GM12878 (cell line): ENCODE measurements around the gene ACSF2. TPM values are rescaled to one million over a fixed set of nuclear protein-coding genes. Genes with fewer than 3 reads are reported as not detected.

Source experiments
- ATAC-seq: fragments of 200-7000 bp; cut with Tn5 transposase; 3 replicates; pipeline ENCODE4 v1.9.1; 2020; ENCODE audit warnings: mild to moderate bottlenecking, moderate library complexity
- BruUV-seq: library from RNA; stranded (reverse); fragments of 400-500 nt; replicated peaks from 2 replicates; lab custom pipeline; 2021; lab: Mats Ljungman, UMichigan
- CTCF ChIA-PET: fragments of 300-600 bp; sonication (Branson Sonifier 250); formaldehyde crosslinking; extraction: SDS; loops from one replicate; lab custom pipeline; 2021; ENCODE audit warnings: inconsistent platforms; lab: Yijun Ruan, JAX
- POLR2A ChIA-PET: fragments of 350-600 bp; formaldehyde crosslinking; extraction: SDS; loops from one replicate; lab custom pipeline; 2021; ENCODE audit warnings: inconsistent platforms; lab: Charles Lee
- RAD21 ChIA-PET: fragments of 300-600 bp; sonication (Branson Sonifier 250); formaldehyde crosslinking; loops from one replicate; lab custom pipeline; 2023; ENCODE audit warnings: antibody characterized with exemption; ENCODE audit not compliant: unreplicated experiment; lab: Charles Lee
- SMC1A ChIA-PET: fragments of 300-600 bp; sonication (Branson Sonifier 250); formaldehyde crosslinking; loops from one replicate; lab custom pipeline; 2023; ENCODE audit not compliant: unreplicated experiment, uncharacterized antibody; lab: Charles Lee
- DNase-seq: peaks from one replicate; pipeline ENCODE4 v3.0.0-alpha.2; 2011; ENCODE audit warnings: low read depth, low spot score
- FAIRE-seq: peaks from 3 replicates; lab custom pipeline; 2011; peaks lifted over from hg19 to GRCh38; lab: Jason Lieb, UNC
- H2AFZ ChIP-seq: 2 replicates; pipeline ENCODE4 v1.6.0; 2011; ENCODE audit warnings: low read depth, low read length, control low read depth; ENCODE audit not compliant: control insufficient read depth
- H3K27ac ChIP-seq: 2 replicates; pipeline ENCODE4 v1.5.1; 2011; ENCODE audit warnings: control low read depth; ENCODE audit not compliant: control insufficient read depth, insufficient read depth
- H3K27me3 ChIP-seq, 2 experiments: replicated peaks in 1 of 2; 2 replicates each; pipeline versions ENCODE4 v1.6.0 to v1.6.1; 2011; ENCODE audit warnings: low read length in 1 of 2; ENCODE audit not compliant: control insufficient read depth in 2 of 2, insufficient read depth in 2 of 2
- H3K36me3 ChIP-seq, 2 experiments: 2 replicates each; pipeline ENCODE4 v1.5.1; 2011; ENCODE audit warnings: low read length in 1 of 2; ENCODE audit not compliant: control insufficient read depth in 2 of 2, insufficient read depth in 2 of 2
- H3K4me1 ChIP-seq: 2 replicates; pipeline ENCODE4 v1.6.1; 2011; ENCODE audit warnings: mild to moderate bottlenecking, low read length, moderate library complexity, mixed read lengths; ENCODE audit not compliant: control insufficient read depth, insufficient read depth
- H3K4me2 ChIP-seq: 2 replicates; pipeline ENCODE4 v1.6.0; 2011; ENCODE audit warnings: control low read depth; ENCODE audit not compliant: control insufficient read depth, insufficient read depth
- H3K4me3 ChIP-seq: fragments of 200-600 bp; sonication (generic); 2 replicates; pipeline ENCODE4 v1.5.1; 2016
- H3K79me2 ChIP-seq: 2 replicates; pipeline ENCODE4 v1.6.0; 2011; ENCODE audit warnings: low read length; ENCODE audit not compliant: control insufficient read depth, insufficient read depth
- H3K9ac ChIP-seq: 2 replicates; pipeline ENCODE4 v1.8.0; 2011; ENCODE audit warnings: low read length, control low read depth, mixed read lengths; ENCODE audit not compliant: control insufficient read depth, insufficient read depth
- H3K9me3 ChIP-seq: replicated peaks from 3 replicates; pipeline ENCODE4 v1.5.1; 2011; ENCODE audit warnings: mild to moderate bottlenecking, low read length; ENCODE audit not compliant: control insufficient read depth, insufficient read depth
- H4K20me1 ChIP-seq: 2 replicates; pipeline ENCODE4 v1.6.0; 2011; ENCODE audit not compliant: control insufficient read depth, insufficient read depth
- CHD4 ChIP-seq: fragments of 200-600 bp; sonication (generic); IDR thresholded peaks from 2 replicates; pipeline ENCODE4 v1.6.1; 2016; ENCODE audit warnings: mild to moderate bottlenecking
- DPF2 ChIP-seq: fragments of 450-650 bp; IDR thresholded peaks from 2 replicates; pipeline ENCODE4 v1.6.1; 2017; ENCODE audit warnings: mild to moderate bottlenecking
- GATAD2B ChIP-seq: fragments of 450-650 bp; conservative IDR thresholded peaks from 2 replicates; pipeline ENCODE4 v1.6.1; 2017; ENCODE audit warnings: low read depth, mild to moderate bottlenecking, moderate library complexity
- IRF4 ChIP-seq: IDR thresholded peaks from 2 replicates; pipeline ENCODE4 v1.6.1; 2011; ENCODE audit warnings: low read depth, low read length
- MTA3 ChIP-seq: IDR thresholded peaks from 2 replicates; pipeline ENCODE4 v1.6.1; 2012; ENCODE audit warnings: low read length, inconsistent platforms, borderline replicate concordance
- MYC ChIP-seq: IDR thresholded peaks from 2 replicates; pipeline ENCODE4 v1.6.1; 2011; ENCODE audit warnings: mild to moderate bottlenecking, low read length, moderate library complexity, inconsistent platforms; ENCODE audit not compliant: insufficient read depth, insufficient replicate concordance, insufficient read length, severe bottlenecking
- POU2F2 ChIP-seq: IDR thresholded peaks from 3 replicates; pipeline ENCODE4 v1.6.1; 2011; ENCODE audit warnings: low read depth, mild to moderate bottlenecking, low read length, borderline replicate concordance
- RUNX3 ChIP-seq: IDR thresholded peaks from 2 replicates; pipeline ENCODE4 v1.6.1; 2012; ENCODE audit warnings: low read length, inconsistent platforms
- SIN3A ChIP-seq: IDR thresholded peaks from 2 replicates; pipeline ENCODE4 v1.6.1; 2012; ENCODE audit warnings: low read depth, low read length, improper control_type of control experiment
- ZNF24 ChIP-seq: fragments of 450-650 bp; IDR thresholded peaks from 2 replicates; pipeline ENCODE4 v1.6.1; 2017; ENCODE audit warnings: antibody characterized with exemption, mild to moderate bottlenecking
- ZNF384 ChIP-seq: IDR thresholded peaks from 2 replicates; pipeline ENCODE4 v1.6.1; 2012; ENCODE audit warnings: low read depth, mild to moderate bottlenecking, low read length, improper control_type of control experiment, borderline replicate concordance
- ZSCAN29 ChIP-seq: fragments of 450-650 bp; IDR thresholded peaks from 2 replicates; pipeline ENCODE4 v1.6.1; 2017; ENCODE audit warnings: mild to moderate bottlenecking, moderate library complexity
- ZZZ3 ChIP-seq: IDR thresholded peaks from 2 replicates; pipeline ENCODE4 v1.6.1; 2011; ENCODE audit warnings: low read depth; ENCODE audit not compliant: control insufficient read depth, insufficient read length
- WGBS: methylation state at CpG from one replicate; pipeline ENCODE4 v1.1.6; 2016; ENCODE audit warnings: low lambda C conversion rate; ENCODE audit not compliant: insufficient replicate concordance, insufficient coverage; ENCODE audit errors: missing lambda C conversion rate; 5-methylcytosine and 5-hydroxymethylcytosine counted together
- in situ Hi-C: fragments of 300-500 bp; cut with MboI; formaldehyde crosslinking; loops from 9 replicates; pipeline ENCODE4 v1.14.3; 2018; ENCODE audit warnings: mixed read lengths
- intact Hi-C: fragments of 100-400 bp; cut with micrococcal nuclease; formaldehyde crosslinking; loops from one replicate; pipeline ENCODE4 v1.14.2; 2022; ENCODE audit not compliant: unreplicated experiment
- polyA plus RNA-seq, 11 experiments: library from polyadenylated mRNA; depleted of rRNA in 4 of 11; unstranded in 6 of 11; stranded (reverse) in 5 of 11; fragments of >200 nt; fragmentation: Nextera tagmentation in 4 of 11; fragmentation: Illumina TruSeq in 1 of 11; extraction: Ambion mirVana in 4 of 11; extraction: Trizol in 1 of 11; gene quantifications; 1 replicate in 1 of 11; 2 replicates in 10 of 11; pipeline versions ENCODE4 v1.2.1 to v1.2.3, GENCODE V29; 2011 to 2016; ENCODE audit warnings: inconsistent platforms in 2 of 11, missing spikeins in 2 of 11, low read depth in 1 of 11
- total RNA-seq, 4 experiments: library from RNA; depleted of rRNA in 3 of 4; stranded (reverse); fragments of >200 nt in 3 of 4; fragmentation: Illumina TruSeq in 1 of 4; extraction: Trizol in 1 of 4; gene quantifications; 2 replicates each; pipeline versions ENCODE4 v1.2.1 to v1.2.3, GENCODE V29; 2013 to 2021
- TF ChIP-seq, protein P1 (sequence below): fragments of 150-350 bp; IDR thresholded peaks from 2 replicates; pipeline ENCODE4 v1.6.1; 2016; ENCODE audit warnings: low read depth, low read length
- TF ChIP-seq, protein P2 (sequence below): fragments of 450-650 bp; IDR thresholded peaks from 2 replicates; pipeline ENCODE4 v1.6.1; 2017; ENCODE audit warnings: antibody characterized with exemption, mild to moderate bottlenecking, moderate library complexity
- TF ChIP-seq, protein P3 (sequence below): fragments of 450-650 bp; IDR thresholded peaks from 2 replicates; pipeline ENCODE4 v1.6.1; 2014; ENCODE audit warnings: mild to moderate bottlenecking
- TF ChIP-seq, protein P4 (sequence below): fragments of 150-350 bp; IDR thresholded peaks from 2 replicates; pipeline ENCODE4 v1.6.1; 2014; ENCODE audit warnings: mild to moderate bottlenecking, low read depth, low read length

Gene ACSF2
- total and polyA plus RNA-seq, 10 of the 15 experiments (the other 5 are each of a cell fraction or from before 2014, with no cell fraction given): 7.1 to 32.8 (median 16.8) TPM

DNA sequence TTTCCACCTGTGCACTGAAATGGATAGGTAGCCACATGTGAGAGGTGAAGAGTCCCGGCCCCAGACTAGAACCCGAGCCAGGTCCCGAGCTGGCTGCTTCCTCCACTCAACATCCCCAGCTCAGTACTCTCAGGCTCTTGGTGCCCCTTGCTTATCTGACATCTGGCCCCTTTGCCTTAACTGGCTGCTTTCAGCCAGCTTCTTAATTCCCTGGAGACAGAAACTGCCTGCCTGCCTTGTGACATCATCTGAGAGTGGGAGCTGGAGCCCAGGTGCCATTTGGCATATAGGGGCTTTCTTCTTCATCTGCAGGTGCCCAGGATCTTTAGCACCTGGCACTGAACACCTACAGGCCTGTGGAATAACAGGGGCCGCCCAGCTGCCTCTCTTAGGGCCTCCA lies 33.7 kb downstream of the ACSF2 start:
- ATAC-seq (no peak), DNase-seq (no peak), FAIRE-seq (no peak)
- Histone ChIP-seq H4K20me1 (no peaks in the 10 kb centered on the region), H3K4me1 (no peaks in the 10 kb centered on the region), H3K9me3 (no peaks in the 10 kb centered on the region), H3K36me3 (no peaks in the 10 kb centered on the region), H3K4me2 (no peak overlapping the region), H3K79me2 (no peaks in the 10 kb centered on the region), H3K27ac (no peak overlapping the region), H3K27me3 (no peaks in the 10 kb centered on the region), H2AFZ (no peak overlapping the region), H3K9ac (no peak overlapping the region), H3K4me3 (no peak overlapping the region)
- ChIA-PET SMC1A (interaction anchor here (1.3 kb wide), 1 partner anchor 69 kb away, joined by 3 read pairs; no protein-coding TSS in a partner anchor), RAD21 (no interaction called here), POLR2A (interaction anchor here (1.2 kb wide), 1 partner anchor 23 kb away, joined by 3 read pairs; no protein-coding TSS in a partner anchor), CTCF (no interaction called here)
- intact Hi-C loops: no loop called here
- 63% methylated on average over 4 of the region's 4 CpGs for WGBS
- no TSS peak for BruUV-seq
- in situ Hi-C loops: no loop called here
- TF ChIP-seq SIN3A (no peak), IRF4 (no peak), MYC (no peak), ZNF384 (no peak), CHD4 (no peak), ZSCAN29 (no peak), MTA3 (no peak), POU2F2 (no peak), ZNF24 (no peak), GATAD2B (no peak), DPF2 (no peak), ZZZ3 (no peak), RUNX3 (no peak)
- TF ChIP-seq, protein P1, sequence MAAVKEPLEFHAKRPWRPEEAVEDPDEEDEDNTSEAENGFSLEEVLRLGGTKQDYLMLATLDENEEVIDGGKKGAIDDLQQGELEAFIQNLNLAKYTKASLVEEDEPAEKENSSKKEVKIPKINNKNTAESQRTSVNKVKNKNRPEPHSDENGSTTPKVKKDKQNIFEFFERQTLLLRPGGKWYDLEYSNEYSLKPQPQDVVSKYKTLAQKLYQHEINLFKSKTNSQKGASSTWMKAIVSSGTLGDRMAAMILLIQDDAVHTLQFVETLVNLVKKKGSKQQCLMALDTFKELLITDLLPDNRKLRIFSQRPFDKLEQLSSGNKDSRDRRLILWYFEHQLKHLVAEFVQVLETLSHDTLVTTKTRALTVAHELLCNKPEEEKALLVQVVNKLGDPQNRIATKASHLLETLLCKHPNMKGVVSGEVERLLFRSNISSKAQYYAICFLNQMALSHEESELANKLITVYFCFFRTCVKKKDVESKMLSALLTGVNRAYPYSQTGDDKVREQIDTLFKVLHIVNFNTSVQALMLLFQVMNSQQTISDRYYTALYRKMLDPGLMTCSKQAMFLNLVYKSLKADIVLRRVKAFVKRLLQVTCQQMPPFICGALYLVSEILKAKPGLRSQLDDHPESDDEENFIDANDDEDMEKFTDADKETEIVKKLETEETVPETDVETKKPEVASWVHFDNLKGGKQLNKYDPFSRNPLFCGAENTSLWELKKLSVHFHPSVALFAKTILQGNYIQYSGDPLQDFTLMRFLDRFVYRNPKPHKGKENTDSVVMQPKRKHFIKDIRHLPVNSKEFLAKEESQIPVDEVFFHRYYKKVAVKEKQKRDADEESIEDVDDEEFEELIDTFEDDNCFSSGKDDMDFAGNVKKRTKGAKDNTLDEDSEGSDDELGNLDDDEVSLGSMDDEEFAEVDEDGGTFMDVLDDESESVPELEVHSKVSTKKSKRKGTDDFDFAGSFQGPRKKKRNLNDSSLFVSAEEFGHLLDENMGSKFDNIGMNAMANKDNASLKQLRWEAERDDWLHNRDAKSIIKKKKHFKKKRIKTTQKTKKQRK: no peak
- TF ChIP-seq, protein P2, sequence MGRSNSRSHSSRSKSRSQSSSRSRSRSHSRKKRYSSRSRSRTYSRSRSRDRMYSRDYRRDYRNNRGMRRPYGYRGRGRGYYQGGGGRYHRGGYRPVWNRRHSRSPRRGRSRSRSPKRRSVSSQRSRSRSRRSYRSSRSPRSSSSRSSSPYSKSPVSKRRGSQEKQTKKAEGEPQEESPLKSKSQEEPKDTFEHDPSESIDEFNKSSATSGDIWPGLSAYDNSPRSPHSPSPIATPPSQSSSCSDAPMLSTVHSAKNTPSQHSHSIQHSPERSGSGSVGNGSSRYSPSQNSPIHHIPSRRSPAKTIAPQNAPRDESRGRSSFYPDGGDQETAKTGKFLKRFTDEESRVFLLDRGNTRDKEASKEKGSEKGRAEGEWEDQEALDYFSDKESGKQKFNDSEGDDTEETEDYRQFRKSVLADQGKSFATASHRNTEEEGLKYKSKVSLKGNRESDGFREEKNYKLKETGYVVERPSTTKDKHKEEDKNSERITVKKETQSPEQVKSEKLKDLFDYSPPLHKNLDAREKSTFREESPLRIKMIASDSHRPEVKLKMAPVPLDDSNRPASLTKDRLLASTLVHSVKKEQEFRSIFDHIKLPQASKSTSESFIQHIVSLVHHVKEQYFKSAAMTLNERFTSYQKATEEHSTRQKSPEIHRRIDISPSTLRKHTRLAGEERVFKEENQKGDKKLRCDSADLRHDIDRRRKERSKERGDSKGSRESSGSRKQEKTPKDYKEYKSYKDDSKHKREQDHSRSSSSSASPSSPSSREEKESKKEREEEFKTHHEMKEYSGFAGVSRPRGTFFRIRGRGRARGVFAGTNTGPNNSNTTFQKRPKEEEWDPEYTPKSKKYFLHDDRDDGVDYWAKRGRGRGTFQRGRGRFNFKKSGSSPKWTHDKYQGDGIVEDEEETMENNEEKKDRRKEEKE: no peak
- TF ChIP-seq, protein P3, sequence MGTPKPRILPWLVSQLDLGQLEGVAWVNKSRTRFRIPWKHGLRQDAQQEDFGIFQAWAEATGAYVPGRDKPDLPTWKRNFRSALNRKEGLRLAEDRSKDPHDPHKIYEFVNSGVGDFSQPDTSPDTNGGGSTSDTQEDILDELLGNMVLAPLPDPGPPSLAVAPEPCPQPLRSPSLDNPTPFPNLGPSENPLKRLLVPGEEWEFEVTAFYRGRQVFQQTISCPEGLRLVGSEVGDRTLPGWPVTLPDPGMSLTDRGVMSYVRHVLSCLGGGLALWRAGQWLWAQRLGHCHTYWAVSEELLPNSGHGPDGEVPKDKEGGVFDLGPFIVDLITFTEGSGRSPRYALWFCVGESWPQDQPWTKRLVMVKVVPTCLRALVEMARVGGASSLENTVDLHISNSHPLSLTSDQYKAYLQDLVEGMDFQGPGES: no peak
- TF ChIP-seq, protein P4, sequence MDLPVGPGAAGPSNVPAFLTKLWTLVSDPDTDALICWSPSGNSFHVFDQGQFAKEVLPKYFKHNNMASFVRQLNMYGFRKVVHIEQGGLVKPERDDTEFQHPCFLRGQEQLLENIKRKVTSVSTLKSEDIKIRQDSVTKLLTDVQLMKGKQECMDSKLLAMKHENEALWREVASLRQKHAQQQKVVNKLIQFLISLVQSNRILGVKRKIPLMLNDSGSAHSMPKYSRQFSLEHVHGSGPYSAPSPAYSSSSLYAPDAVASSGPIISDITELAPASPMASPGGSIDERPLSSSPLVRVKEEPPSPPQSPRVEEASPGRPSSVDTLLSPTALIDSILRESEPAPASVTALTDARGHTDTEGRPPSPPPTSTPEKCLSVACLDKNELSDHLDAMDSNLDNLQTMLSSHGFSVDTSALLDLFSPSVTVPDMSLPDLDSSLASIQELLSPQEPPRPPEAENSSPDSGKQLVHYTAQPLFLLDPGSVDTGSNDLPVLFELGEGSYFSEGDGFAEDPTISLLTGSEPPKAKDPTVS: no peak
